GM12872 (cell line): ENCODE results near the gene NAALADL2.

Experiments used
- TF ChIP-seq, protein P1 (sequence below): IDR thresholded peaks from 3 replicates; pipeline ENCODE4 v1.5.1; 2011; ENCODE audit warnings: low read depth, mild to moderate bottlenecking, low read length, moderate library complexity; ENCODE audit not compliant: insufficient read depth

NAALADL2 gene

DNA sequence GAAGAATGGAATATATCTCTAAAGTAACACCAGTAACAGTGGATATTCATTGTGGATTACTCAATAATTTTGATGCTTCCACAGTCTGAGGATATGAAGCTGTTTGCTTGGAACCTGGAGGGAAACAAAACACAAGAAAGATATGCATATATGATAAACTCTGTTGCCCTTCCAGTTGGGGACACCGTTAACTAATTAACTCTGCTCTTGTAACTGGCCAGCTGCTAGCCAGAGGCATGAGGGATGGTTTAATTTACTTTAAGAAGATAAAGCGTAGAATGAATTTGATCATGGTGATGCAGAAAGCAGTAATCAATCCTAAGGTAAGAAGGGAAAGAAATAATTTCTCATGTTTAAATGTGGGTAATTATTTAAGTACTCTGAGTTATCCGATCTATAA is 442.6 kb downstream of the NAALADL2 start:
- TF ChIP-seq, protein P1, sequence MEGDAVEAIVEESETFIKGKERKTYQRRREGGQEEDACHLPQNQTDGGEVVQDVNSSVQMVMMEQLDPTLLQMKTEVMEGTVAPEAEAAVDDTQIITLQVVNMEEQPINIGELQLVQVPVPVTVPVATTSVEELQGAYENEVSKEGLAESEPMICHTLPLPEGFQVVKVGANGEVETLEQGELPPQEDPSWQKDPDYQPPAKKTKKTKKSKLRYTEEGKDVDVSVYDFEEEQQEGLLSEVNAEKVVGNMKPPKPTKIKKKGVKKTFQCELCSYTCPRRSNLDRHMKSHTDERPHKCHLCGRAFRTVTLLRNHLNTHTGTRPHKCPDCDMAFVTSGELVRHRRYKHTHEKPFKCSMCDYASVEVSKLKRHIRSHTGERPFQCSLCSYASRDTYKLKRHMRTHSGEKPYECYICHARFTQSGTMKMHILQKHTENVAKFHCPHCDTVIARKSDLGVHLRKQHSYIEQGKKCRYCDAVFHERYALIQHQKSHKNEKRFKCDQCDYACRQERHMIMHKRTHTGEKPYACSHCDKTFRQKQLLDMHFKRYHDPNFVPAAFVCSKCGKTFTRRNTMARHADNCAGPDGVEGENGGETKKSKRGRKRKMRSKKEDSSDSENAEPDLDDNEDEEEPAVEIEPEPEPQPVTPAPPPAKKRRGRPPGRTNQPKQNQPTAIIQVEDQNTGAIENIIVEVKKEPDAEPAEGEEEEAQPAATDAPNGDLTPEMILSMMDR = no peak

DNA sequence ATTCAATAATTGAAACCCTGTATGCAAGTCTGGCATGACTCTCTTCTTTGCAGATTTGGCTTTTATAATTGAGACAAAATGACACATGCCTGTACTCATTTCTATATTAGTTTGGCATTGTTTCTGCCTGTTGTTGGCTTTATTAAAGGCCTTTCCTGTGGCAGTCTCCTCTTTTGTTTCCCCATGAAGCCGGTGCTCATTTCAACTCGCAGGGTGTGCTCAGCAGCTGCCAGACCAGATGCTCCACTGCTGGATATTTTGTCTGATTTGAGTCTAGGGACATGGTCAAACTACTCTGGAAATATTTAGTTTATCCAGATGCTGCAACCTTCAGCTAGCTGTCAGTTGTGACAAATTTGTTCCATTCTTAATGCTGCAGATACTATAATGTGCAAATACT is 445.3 kb downstream of the NAALADL2 start:
- TF ChIP-seq, protein P1 = no peak

DNA sequence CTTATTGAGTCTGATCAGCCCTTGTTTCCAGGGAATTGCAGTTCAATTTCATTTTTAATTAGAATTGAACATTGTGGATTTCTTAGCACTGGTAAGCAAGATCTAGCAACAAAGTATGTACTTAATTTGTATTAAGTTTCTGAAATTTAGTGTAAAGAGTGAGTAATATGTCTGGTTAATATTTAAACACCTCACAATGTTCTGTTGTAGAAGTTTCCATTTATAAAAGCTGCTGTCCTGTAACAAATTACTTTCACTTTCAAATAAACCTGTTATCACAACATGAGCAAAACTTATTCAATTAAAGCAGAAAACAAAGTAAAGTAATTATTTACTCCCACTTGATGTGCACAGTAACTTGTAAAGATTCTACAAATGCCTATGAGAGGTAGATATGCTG is 448.5 kb downstream of the NAALADL2 start:
- TF ChIP-seq, protein P1 = no peak

DNA sequence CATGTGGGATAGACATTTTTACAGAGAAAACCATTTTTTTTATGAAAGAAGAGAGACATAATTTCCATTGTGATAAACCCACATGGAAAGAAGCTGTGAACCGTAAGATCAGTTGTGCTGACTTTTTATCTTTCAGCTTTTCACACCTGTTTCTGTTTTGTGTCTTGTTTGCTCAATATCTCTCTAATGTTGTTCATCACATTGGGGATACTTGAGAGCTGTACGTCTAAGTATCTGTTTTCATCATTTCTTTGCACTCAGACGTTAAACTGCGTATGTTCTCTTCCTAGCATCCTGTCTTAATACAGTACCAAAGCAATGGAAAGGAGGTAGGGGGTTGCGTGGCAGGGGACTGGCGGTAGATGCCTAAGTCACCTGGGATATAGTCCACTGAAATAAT is 449.0 kb downstream of the NAALADL2 start:
- TF ChIP-seq, protein P1 = no peak

DNA sequence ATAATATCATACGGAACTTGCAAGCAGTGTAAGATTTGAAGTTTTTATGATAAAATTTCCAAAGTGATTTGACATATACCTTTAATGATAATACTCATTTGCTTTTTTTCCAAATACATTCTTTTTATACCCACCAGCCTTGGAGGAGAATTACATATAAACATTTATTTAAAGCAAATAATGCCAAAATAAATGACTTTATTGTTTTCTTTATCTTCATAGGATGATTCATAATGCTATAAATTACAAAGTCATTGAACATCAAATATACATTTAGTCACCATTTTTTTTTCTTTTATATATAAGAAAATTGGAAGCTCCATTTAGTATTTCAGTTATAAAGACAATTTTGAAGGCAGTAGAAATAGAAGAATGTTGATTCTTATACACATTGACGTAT is 450.9 kb downstream of the NAALADL2 start:
- TF ChIP-seq, protein P1 = no peak

DNA sequence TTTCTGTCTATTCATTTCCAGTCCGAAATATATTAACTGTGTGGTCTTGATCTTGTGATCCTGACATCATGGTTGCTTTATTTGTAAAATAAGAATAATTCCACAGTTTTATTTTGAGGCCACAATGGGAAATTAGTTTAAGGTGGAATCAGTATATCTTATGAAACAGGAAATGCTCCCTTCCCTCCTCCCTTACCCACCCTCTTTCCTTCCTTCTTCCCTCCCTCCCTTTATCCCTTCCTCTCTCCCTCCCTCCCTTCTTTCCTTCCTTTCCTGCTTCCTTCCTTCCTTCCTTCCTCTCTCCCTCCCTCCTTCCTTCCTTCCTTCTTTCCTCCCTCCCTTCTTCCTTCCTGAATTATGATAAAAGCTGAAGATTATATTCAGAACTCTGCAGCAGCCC is 452.3 kb downstream of the NAALADL2 start:
- TF ChIP-seq, protein P1 = no peak

DNA sequence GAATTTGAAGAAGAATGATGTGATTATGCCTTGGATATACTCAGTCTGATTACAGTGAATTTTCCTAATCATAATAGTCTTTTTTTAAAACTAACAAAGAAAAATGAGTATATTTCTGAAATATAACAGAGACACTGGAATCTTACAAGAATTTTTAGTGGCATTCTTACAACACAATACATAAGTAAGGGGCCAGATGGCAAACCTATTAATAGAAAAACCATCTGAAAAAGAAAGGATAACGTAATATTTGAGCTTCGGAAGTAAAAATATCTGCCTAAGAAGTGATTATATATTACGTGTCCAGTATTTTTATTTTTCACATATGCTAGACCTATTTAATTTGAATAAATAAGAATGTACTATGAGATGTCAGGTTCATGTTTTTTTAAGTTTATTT is 452.8 kb downstream of the NAALADL2 start:
- TF ChIP-seq, protein P1 = no peak

DNA sequence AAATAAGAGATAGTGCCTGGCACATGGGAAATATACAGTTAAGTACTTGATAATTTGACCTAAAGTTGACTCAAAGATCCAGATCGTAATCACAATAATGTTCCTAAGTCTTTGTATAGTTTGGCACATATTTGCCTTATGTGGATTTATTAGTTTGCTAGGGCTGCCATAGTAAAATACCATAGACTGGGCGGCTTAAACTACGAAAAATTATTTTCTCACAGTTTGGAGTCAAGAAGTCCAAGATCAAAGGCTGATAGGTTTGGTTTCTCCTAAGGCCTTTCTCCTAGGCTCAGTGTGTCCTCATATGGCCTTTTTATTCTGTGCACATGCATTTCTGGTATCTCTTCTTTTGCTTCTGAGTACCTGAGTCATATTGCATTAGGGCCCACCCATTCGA is 453.7 kb downstream of the NAALADL2 start:
- TF ChIP-seq, protein P1 = no peak
